ENCODE results near the gene KRTAP10-10. TPM values are rescaled to one million over a fixed set of nuclear protein-coding genes. Genes with fewer than 3 reads are reported as not detected.
"Not testable (repeated sequence)": the region's sequence is repeated elsewhere in the genome, so short reads cannot be mapped to it uniquely, and the experiment has no call there.

KRTAP10-10 gene
- polyA plus RNA-seq, 4 donors = not detected

- no peak for DNase-seq (ENCODE audit: low read depth in 4 of 4, low spot score in 3 of 4)
These were observed 35.3 kb upstream of the KRTAP10-10 start for GRCh38 chr21:44601596-44602462.

- no peak for DNase-seq (ENCODE audit: low read depth in 4 of 4, low spot score in 3 of 4)
These were observed 34.7 kb upstream of the KRTAP10-10 start for GRCh38 chr21:44602463-44602850.

- no peak for DNase-seq (ENCODE audit: low read depth in 4 of 4, low spot score in 3 of 4)
These were observed 33.9 kb upstream of the KRTAP10-10 start for GRCh38 chr21:44603109-44603875.

DNA sequence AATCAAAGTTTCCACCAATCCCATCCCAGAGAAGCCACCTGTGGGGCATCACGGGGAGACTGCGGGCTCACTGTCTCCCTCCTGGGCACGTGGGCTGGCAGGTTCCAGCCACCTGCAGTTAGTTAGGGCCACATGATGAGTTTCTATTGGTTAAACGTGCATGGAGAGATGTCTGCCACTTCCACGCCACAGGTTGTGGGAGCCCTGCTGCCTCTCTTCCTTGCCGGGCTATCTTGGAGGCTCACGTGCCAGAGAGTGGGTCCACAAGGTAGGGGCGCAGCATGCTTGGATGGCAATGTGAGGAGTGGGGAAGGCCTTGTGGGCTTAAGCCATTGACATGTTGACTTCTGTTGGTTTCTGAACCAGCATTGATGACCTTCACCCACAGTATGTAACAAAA lies 33.2 kb upstream of the KRTAP10-10 start:
- DNase-seq (ENCODE audit: low read depth in 4 of 4, low spot score in 3 of 4) = no peak

- DNase-seq (ENCODE audit: low read depth in 4 of 4, low spot score in 3 of 4) = no peak
These were observed 30.7 kb upstream of the KRTAP10-10 start for GRCh38 chr21:44606495-44606894.

GRCh38 chr21:44609193-44609592 lies 28.0 kb upstream of the KRTAP10-10 start:
- DNase-seq (ENCODE audit: low read depth in 4 of 4, low spot score in 3 of 4) = no peak

GRCh38 chr21:44610157-44610843 lies 26.9 kb upstream of the KRTAP10-10 start:
- not testable (repeated sequence) for DNase-seq (ENCODE audit: low read depth in 4 of 4, low spot score in 3 of 4)

DNA sequence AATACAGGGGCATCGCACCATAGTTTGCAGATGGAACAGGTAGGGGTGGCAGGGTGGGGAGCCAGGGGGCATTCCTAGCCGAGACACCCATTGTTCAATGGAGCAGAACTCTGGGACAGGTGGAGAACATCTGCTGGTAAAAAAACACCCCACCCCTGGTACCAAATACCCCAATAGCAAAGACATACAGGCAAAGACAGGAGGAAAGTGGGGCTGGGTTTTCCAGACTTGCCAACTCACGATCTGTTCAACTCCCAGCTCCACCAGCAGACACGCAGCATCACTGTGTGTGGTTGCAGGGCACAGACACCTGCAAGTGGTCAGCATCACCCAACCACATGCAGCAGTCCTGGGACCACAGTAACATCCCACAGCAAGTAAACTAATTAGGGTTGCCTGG lies 25.6 kb upstream of the KRTAP10-10 start:
- DNase-seq (ENCODE audit: low read depth in 4 of 4, low spot score in 3 of 4) = no peak

DNA sequence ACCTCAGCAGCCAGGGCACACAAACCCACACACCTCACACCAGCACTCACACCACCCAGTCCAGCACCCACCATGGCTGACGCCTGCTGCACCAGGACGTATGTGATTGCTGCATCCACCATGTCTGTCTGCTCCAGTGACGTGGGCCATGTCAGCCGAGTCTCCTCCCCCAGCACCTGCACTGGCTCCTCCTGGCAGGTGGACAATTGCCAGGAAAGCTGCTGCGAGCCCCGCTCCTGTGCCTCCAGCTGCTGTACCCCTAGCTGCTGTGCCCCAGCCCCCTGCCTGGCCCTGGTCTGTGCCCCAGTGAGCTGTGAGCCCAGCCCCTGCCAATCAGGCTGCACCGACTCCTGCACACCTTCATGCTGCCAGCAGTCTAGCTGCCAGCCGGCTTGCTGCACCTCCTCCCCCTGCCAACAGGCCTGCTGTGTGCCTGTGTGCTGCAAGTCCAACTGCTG lies 25.1 kb upstream of the KRTAP10-10 start, which contains the start of gene KRTAP10-8:
KRTAP10-8 (plus strand) TSS at position 51 of the 458 bp plus-strand sequence; CDS start at position 73, 22 bp downstream.
- no peak for DNase-seq (ENCODE audit: low read depth in 4 of 4, low spot score in 3 of 4)

GRCh38 chr21:44612669-44613229 lies 24.4 kb upstream of the KRTAP10-10 start:
- DNase-seq (ENCODE audit: low read depth in 4 of 4, low spot score in 3 of 4) = no peak

DNA sequence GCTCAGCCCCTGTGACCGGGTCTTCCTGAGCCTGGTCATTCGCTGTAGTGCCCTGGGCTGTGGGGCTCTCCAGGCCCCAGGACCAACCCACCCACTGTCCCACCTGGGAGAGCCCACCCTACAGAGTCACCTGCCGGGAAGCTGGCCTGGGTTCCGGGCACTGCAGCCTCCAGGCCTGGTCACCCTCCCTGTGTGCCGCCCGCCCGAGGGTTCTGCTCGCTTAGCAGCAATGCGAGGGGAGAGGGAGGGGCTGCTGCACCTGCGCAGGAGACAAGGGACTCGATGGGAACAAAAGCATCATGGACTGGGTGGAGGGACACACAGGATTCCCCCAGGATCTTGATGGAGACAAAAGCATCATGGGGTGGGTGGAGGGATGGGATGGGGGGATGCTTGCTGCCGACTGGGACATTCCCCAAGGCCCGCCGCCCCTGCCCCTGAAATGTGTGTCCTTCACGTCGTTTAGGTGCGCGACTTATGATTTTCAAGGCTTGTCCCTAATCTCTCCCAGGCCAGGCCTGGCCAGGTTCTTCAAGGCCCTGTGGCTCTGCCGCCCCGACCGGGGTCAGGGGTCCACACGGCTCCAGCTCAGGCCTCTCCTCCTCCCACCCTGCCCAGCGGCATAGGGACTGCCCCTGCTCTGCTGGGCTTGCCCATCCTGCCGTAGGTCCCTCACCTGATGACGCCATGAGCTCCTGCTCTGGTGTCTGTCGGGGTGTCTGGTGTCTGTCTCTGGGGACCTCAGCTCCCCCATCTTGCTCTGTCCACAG lies 23.6 kb upstream of the KRTAP10-10 start:
- DNase-seq (ENCODE audit: low read depth in 4 of 4, low spot score in 3 of 4) = no peak

- no peak for DNase-seq (ENCODE audit: low read depth in 4 of 4, low spot score in 3 of 4)
These were observed 23.0 kb upstream of the KRTAP10-10 start for GRCh38 chr21:44614161-44614631.

- DNase-seq (ENCODE audit: low read depth in 4 of 4, low spot score in 3 of 4) = no peak
These were observed 22.2 kb upstream of the KRTAP10-10 start for GRCh38 chr21:44614961-44615391.

- DNase-seq (ENCODE audit: low read depth in 4 of 4, low spot score in 3 of 4) = no peak
These were observed 21.7 kb upstream of the KRTAP10-10 start for GRCh38 chr21:44615466-44615865.

DNA sequence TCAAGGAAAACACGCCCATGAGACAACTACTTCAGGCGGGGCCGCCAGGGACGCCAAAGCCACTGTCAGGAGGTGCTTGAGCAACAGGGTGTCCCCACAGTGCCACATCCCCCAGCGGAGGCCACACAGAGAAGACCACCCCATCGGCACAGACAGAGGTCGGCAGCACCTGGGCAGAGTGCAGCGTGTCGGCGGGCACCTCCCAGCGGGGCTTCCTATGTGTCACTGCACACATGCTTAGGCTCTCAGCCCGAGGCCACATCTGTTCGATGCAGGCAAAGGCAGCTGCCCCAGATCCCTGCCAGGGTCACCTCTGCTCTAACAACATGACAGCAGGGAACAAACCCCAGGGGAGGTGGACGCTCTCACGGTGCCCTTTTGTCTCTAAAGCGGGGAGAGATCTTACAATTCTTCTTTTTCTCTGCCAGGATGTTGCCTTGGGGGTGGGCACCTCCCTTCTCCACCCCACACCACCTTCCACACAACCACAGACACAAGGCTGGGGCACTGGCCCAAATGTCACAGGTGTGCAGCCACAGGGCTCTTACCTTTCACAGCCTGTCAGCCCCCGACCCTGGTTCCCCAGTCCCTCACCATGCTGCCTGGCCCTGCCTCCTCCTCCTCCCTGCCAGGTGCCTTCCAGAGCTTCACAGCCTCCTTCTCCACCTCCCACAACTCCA lies 21.1 kb upstream of the KRTAP10-10 start:
- DNase-seq (ENCODE audit: low read depth in 4 of 4, low spot score in 3 of 4) = no peak

DNA sequence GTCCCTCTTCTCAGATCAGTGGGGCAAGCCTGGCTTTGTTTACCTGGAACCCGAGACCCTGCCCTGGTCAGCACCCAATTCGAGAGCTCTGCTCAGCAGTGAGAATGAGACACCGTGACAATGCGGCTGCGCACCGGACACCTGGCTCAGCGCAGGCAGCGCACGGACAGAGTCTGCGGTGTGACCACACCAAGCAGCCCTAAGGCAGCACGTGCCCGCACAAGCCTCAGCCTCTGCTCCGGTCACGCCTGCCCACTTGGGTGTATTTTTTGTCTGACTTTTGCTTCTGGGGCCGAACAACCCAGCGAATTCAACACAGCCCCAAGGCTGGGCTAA lies 20.6 kb upstream of the KRTAP10-10 start:
- no peak for DNase-seq (ENCODE audit: low read depth in 4 of 4, low spot score in 3 of 4)

GRCh38 chr21:44617071-44617501 lies 20.1 kb upstream of the KRTAP10-10 start:
- DNase-seq (ENCODE audit: low read depth in 4 of 4, low spot score in 3 of 4) = no peak

GRCh38 chr21:44618504-44618903 lies 18.7 kb upstream of the KRTAP10-10 start:
- no peak for DNase-seq (ENCODE audit: low read depth in 4 of 4, low spot score in 3 of 4)

DNA sequence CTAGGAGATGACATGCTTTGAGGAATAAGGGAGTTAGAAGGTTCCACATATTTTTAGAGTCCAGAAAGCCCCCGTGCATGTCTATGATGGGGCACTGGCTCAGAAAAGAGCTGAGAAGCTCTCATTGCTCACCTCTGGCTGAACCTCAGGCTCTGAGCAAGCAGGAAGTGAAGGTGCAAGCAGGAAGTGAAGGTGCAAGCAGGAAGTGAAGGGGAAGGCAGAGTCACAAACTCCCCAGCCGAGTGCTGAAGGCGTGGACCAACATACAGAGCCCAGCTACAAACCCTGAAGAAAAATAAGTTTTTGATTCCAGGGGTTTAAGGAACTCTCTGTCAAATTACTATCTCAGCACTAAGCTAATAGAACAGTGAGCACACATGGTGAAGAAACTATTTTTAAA lies 18.2 kb upstream of the KRTAP10-10 start:
- DNase-seq (ENCODE audit: low read depth in 4 of 4, low spot score in 3 of 4) = no peak
